ENCODE data around the gene CLPX.
A peak's percentile ranks its signal among the peaks of the same experiment; 100 is the strongest.

CLPX gene

GRCh38 chr15:65210770-65211481 lies 25.8 kb upstream of the CLPX start, which contains the start of gene CILP:
CILP (minus strand) TSS chr15:65211473; CDS start chr15:65209755, 1,718 bp downstream.
- no peak within 1 kb of the TSS for H3K18ac ChIP-seq (ENCODE audit: low read depth in 1 of 2, low read length in 2 of 2)
- H2AK5ac ChIP-seq (ENCODE audit: low read length, severe bottlenecking) = peak within 1 kb of the TSS; percentile 84
- no peak within 1 kb of the TSS for H2AFZ ChIP-seq (ENCODE audit: low read depth, low read length)
- H2BK15ac ChIP-seq (ENCODE audit: low read depth, poor library complexity, severe bottlenecking) = no peak within 1 kb of the TSS
- peak within 1 kb of the TSS; percentile 30 for H3K27ac ChIP-seq (ENCODE audit: low read length, poor library complexity, severe bottlenecking)
- peak within 1 kb of the TSS; percentile 47 for H3K9ac ChIP-seq (ENCODE audit: low read length)
- H3K9me3 ChIP-seq (ENCODE audit: control insufficient read depth, low read length) = no peaks in the 10 kb centered on the region
- no peak within 1 kb of the TSS for H2BK12ac ChIP-seq (ENCODE audit: low read length in 2 of 2)
- DNase-seq = no peak
- peak within 1 kb of the TSS; percentile 4 for H3K4me2 ChIP-seq (ENCODE audit: low read length, poor library complexity, severe bottlenecking)
- H2BK5ac ChIP-seq (ENCODE audit: low read depth, low read length, poor library complexity, severe bottlenecking) = no peak within 1 kb of the TSS
- H3K27me3 ChIP-seq (ENCODE audit: control insufficient read depth in 1 of 2, insufficient read depth in 1 of 2, low read length in 2 of 2) = no peaks in the 10 kb centered on the region
- H3K4me1 ChIP-seq (ENCODE audit: control insufficient read depth, insufficient read depth, low read depth, low read length) = peaks cover 26% of the 10 kb centered on the region
- H4K91ac ChIP-seq (ENCODE audit: low read length) = no peak within 1 kb of the TSS
- 77% methylated on average over 8 of the region's 8 CpGs for WGBS
- H4K8ac ChIP-seq (ENCODE audit: low read length) = peak within 1 kb of the TSS; percentile 31
- H3K79me1 ChIP-seq (replicated peaks; ENCODE audit: low read length, poor library complexity, severe bottlenecking) = no peaks in the 10 kb centered on the region
- no peak within 1 kb of the TSS for H3K14ac ChIP-seq (ENCODE audit: low read length in 2 of 2)
- H3K4ac ChIP-seq (ENCODE audit: low read depth in 1 of 2, low read length in 2 of 2) = no peak within 1 kb of the TSS
- H3K23ac ChIP-seq (ENCODE audit: low read length in 2 of 2) = no peak within 1 kb of the TSS
- no peak within 1 kb of the TSS for H2BK120ac ChIP-seq (ENCODE audit: low read depth, low read length)
- peak within 1 kb of the TSS in 1 of 2 experiments; percentile 48 for H3K4me3 ChIP-seq (ENCODE audit: insufficient read depth in 1 of 2, low read depth in 1 of 2, low read length in 2 of 2)
- no peaks in the 10 kb centered on the region for H3K36me3 ChIP-seq (ENCODE audit: control insufficient read depth in 1 of 2, insufficient read depth in 2 of 2, low read depth in 1 of 2, low read length in 2 of 2)

- no peak overlapping the region for H2AFZ ChIP-seq (ENCODE audit: low read depth, low read length)
- H2BK15ac ChIP-seq (ENCODE audit: low read depth, poor library complexity, severe bottlenecking) = no peak overlapping the region
- H3K36me3 ChIP-seq (ENCODE audit: control insufficient read depth in 1 of 2, insufficient read depth in 2 of 2, low read depth in 1 of 2, low read length in 2 of 2) = no peaks in the 10 kb centered on the region
- H3K27me3 ChIP-seq (ENCODE audit: control insufficient read depth in 1 of 2, insufficient read depth in 1 of 2, low read length in 2 of 2) = no peaks in the 10 kb centered on the region
- H3K14ac ChIP-seq (ENCODE audit: low read length in 2 of 2) = no peak overlapping the region
- no peak overlapping the region for H2BK5ac ChIP-seq (ENCODE audit: low read depth, low read length, poor library complexity, severe bottlenecking)
- 73% methylated on average over 16 of the region's 17 CpGs for WGBS
- peak overlapping the region in 1 of 2 experiments; percentile 3 for H3K4me3 ChIP-seq (ENCODE audit: insufficient read depth in 1 of 2, low read depth in 1 of 2, low read length in 2 of 2)
- no peaks in the 10 kb centered on the region for H3K9me3 ChIP-seq (ENCODE audit: control insufficient read depth, low read length)
- no peak overlapping the region for H2BK12ac ChIP-seq (ENCODE audit: low read length in 2 of 2)
- H2AK5ac ChIP-seq (ENCODE audit: low read length, severe bottlenecking) = peak overlapping the region; percentile 42
- no peak overlapping the region for H4K8ac ChIP-seq (ENCODE audit: low read length)
- H3K18ac ChIP-seq (ENCODE audit: low read depth in 1 of 2, low read length in 2 of 2) = no peak overlapping the region
- H3K23ac ChIP-seq (ENCODE audit: low read length in 2 of 2) = no peak overlapping the region
- H4K91ac ChIP-seq (ENCODE audit: low read length) = no peak overlapping the region
- no peak overlapping the region for H3K4me2 ChIP-seq (ENCODE audit: low read length, poor library complexity, severe bottlenecking)
- no peak for DNase-seq
- H3K4ac ChIP-seq (ENCODE audit: low read depth in 1 of 2, low read length in 2 of 2) = no peak overlapping the region
- no peak overlapping the region for H2BK120ac ChIP-seq (ENCODE audit: low read depth, low read length)
- H3K9ac ChIP-seq (ENCODE audit: low read length) = peak overlapping the region; percentile 47
- H3K4me1 ChIP-seq (ENCODE audit: control insufficient read depth, insufficient read depth, low read depth, low read length) = peaks cover 26% of the 10 kb centered on the region
- H3K27ac ChIP-seq (ENCODE audit: low read length, poor library complexity, severe bottlenecking) = no peak overlapping the region
- no peaks in the 10 kb centered on the region for H3K79me1 ChIP-seq (replicated peaks; ENCODE audit: low read length, poor library complexity, severe bottlenecking)
Measured at GRCh38 chr15:65209701-65210643, 24.8 kb upstream of the CLPX start.

GRCh38 chr15:65208647-65209046 lies 23.5 kb upstream of the CLPX start:
- H3K27ac ChIP-seq (ENCODE audit: low read length, poor library complexity, severe bottlenecking) = no peak overlapping the region
- H3K18ac ChIP-seq (ENCODE audit: low read depth in 1 of 2, low read length in 2 of 2) = no peak overlapping the region
- WGBS = 80% methylated on average over 1 of the region's 2 CpGs
- H3K4me2 ChIP-seq (ENCODE audit: low read length, poor library complexity, severe bottlenecking) = no peak overlapping the region
- no peaks in the 10 kb centered on the region for H3K9me3 ChIP-seq (ENCODE audit: control insufficient read depth, low read length)
- DNase-seq = no peak
- H3K27me3 ChIP-seq (ENCODE audit: control insufficient read depth in 1 of 2, insufficient read depth in 1 of 2, low read length in 2 of 2) = peaks cover 0 to 7% of the 10 kb centered on the region in 2 experiments
- no peak overlapping the region for H2BK120ac ChIP-seq (ENCODE audit: low read depth, low read length)
- H3K23ac ChIP-seq (ENCODE audit: low read length in 2 of 2) = no peak overlapping the region
- no peak overlapping the region for H2BK12ac ChIP-seq (ENCODE audit: low read length in 2 of 2)
- no peak overlapping the region for H2AK5ac ChIP-seq (ENCODE audit: low read length, severe bottlenecking)
- H3K4me1 ChIP-seq (ENCODE audit: control insufficient read depth, insufficient read depth, low read depth, low read length) = peaks cover 26% of the 10 kb centered on the region
- no peak overlapping the region for H3K9ac ChIP-seq (ENCODE audit: low read length)
- H3K36me3 ChIP-seq (ENCODE audit: control insufficient read depth in 1 of 2, insufficient read depth in 2 of 2, low read depth in 1 of 2, low read length in 2 of 2) = no peaks in the 10 kb centered on the region
- no peak overlapping the region for H4K8ac ChIP-seq (ENCODE audit: low read length)
- no peak overlapping the region for H3K14ac ChIP-seq (ENCODE audit: low read length in 2 of 2)
- H3K79me1 ChIP-seq (replicated peaks; ENCODE audit: low read length, poor library complexity, severe bottlenecking) = no peaks in the 10 kb centered on the region
- H3K4me3 ChIP-seq (ENCODE audit: insufficient read depth in 1 of 2, low read depth in 1 of 2, low read length in 2 of 2) = no peak overlapping the region
- no peak overlapping the region for H2AFZ ChIP-seq (ENCODE audit: low read depth, low read length)
- H2BK5ac ChIP-seq (ENCODE audit: low read depth, low read length, poor library complexity, severe bottlenecking) = no peak overlapping the region
- H4K91ac ChIP-seq (ENCODE audit: low read length) = no peak overlapping the region
- no peak overlapping the region for H3K4ac ChIP-seq (ENCODE audit: low read depth in 1 of 2, low read length in 2 of 2)
- no peak overlapping the region for H2BK15ac ChIP-seq (ENCODE audit: low read depth, poor library complexity, severe bottlenecking)

- Histone ChIP-seq H3K14ac (ENCODE audit: low read length in 2 of 2) (no peak overlapping the region), H3K18ac (ENCODE audit: low read depth in 1 of 2, low read length in 2 of 2) (no peak overlapping the region), H2BK12ac (ENCODE audit: low read length in 2 of 2) (no peak overlapping the region), H3K79me1 (replicated peaks; ENCODE audit: low read length, poor library complexity, severe bottlenecking) (no peaks in the 10 kb centered on the region), H4K91ac (ENCODE audit: low read length) (no peak overlapping the region), H2BK5ac (ENCODE audit: low read depth, low read length, poor library complexity, severe bottlenecking) (no peak overlapping the region), H3K27ac (ENCODE audit: low read length, poor library complexity, severe bottlenecking) (no peak overlapping the region), H3K4me2 (ENCODE audit: low read length, poor library complexity, severe bottlenecking) (no peak overlapping the region), H4K8ac (ENCODE audit: low read length) (no peak overlapping the region), H3K4me1 (ENCODE audit: control insufficient read depth, insufficient read depth, low read depth, low read length) (peaks cover 24% of the 10 kb centered on the region), H2BK15ac (ENCODE audit: low read depth, poor library complexity, severe bottlenecking) (no peak overlapping the region), H3K9me3 (ENCODE audit: control insufficient read depth, low read length) (no peaks in the 10 kb centered on the region), H3K36me3 (ENCODE audit: control insufficient read depth in 1 of 2, insufficient read depth in 2 of 2, low read depth in 1 of 2, low read length in 2 of 2) (no peaks in the 10 kb centered on the region), H3K27me3 (ENCODE audit: control insufficient read depth in 1 of 2, insufficient read depth in 1 of 2, low read length in 2 of 2) (peaks cover 0 to 12% of the 10 kb centered on the region in 2 experiments), H3K23ac (ENCODE audit: low read length in 2 of 2) (no peak overlapping the region), H3K9ac (ENCODE audit: low read length) (no peak overlapping the region), H2AFZ (ENCODE audit: low read depth, low read length) (peak overlapping the region; percentile 19), H3K4ac (ENCODE audit: low read depth in 1 of 2, low read length in 2 of 2) (no peak overlapping the region), H2AK5ac (ENCODE audit: low read length, severe bottlenecking) (no peak overlapping the region), H2BK120ac (ENCODE audit: low read depth, low read length) (no peak overlapping the region), H3K4me3 (ENCODE audit: insufficient read depth in 1 of 2, low read depth in 1 of 2, low read length in 2 of 2) (no peak overlapping the region)
- DNase-seq = no peak
- WGBS = 66% methylated on average over 6 of the region's 6 CpGs
Measured at GRCh38 chr15:65207280-65207840, 22.2 kb upstream of the CLPX start.

Measured in mesenchymal stem cell (in vitro differentiated cells and primary cell).